Fibroblast of lung (primary cell): Measurements from ENCODE around the gene WNK2. TPM values are rescaled to one million over a fixed set of nuclear protein-coding genes. Genes with fewer than 3 reads are reported as not detected.

Source experiments
- DNase-seq, 2 donors: peaks; one replicate each; pipeline versions ENCODE4 v3.0.0 to v3.0.0-alpha.2; 2010; ENCODE audit warnings: low read depth in 2 of 2
- H2AFZ ChIP-seq: 2 replicates; pipeline ENCODE4 v1.5.1; 2012; ENCODE audit warnings: low read length, control low read depth, inconsistent platforms
- H3K27ac ChIP-seq: 2 replicates; pipeline ENCODE4 v1.5.1; 2011; ENCODE audit warnings: low read length, control low read depth; ENCODE audit not compliant: insufficient read depth
- H3K27me3 ChIP-seq: 2 replicates; pipeline ENCODE4 v1.5.1; 2011; ENCODE audit warnings: mild to moderate bottlenecking, low read length; ENCODE audit not compliant: control insufficient read depth, insufficient read depth
- H3K36me3 ChIP-seq: 2 replicates; pipeline ENCODE4 v1.5.1; 2011; ENCODE audit warnings: low read length; ENCODE audit not compliant: control insufficient read depth, insufficient read depth
- H3K4me1 ChIP-seq: 2 replicates; pipeline ENCODE4 v1.5.1; 2011; ENCODE audit warnings: low read length; ENCODE audit not compliant: control insufficient read depth, insufficient read depth; ENCODE audit errors: extremely low read depth
- H3K4me2 ChIP-seq: 2 replicates; pipeline ENCODE4 v1.5.1; 2011; ENCODE audit warnings: low read length, control low read depth; ENCODE audit not compliant: insufficient read depth; ENCODE audit errors: extremely low read depth
- H3K4me3 ChIP-seq, 4 experiments: fragments of 200-600 bp in 1 of 4; sonication (generic) in 1 of 4; replicated peaks in 1 of 4; 2 replicates each; pipeline ENCODE4 v1.5.1; 2011 to 2016; ENCODE audit warnings: low read length in 4 of 4, low read depth in 3 of 4, mild to moderate bottlenecking in 3 of 4, control low read depth in 2 of 4, inconsistent platforms in 1 of 4, mixed read lengths in 1 of 4; ENCODE audit not compliant: insufficient read depth in 1 of 4; ENCODE audit errors: control extremely low read depth in 1 of 4
- H3K79me2 ChIP-seq: 2 replicates; pipeline ENCODE4 v1.5.1; 2012; ENCODE audit warnings: mild to moderate bottlenecking, low read length, inconsistent platforms; ENCODE audit not compliant: control insufficient read depth, insufficient read depth
- H3K9ac ChIP-seq: 2 replicates; pipeline ENCODE4 v1.5.1; 2011; ENCODE audit warnings: mild to moderate bottlenecking, low read length, control low read depth; ENCODE audit not compliant: insufficient read depth
- H3K9me3 ChIP-seq: 2 replicates; pipeline ENCODE4 v1.5.1; 2012; ENCODE audit warnings: low read depth, low read length; ENCODE audit not compliant: control insufficient read depth, insufficient read depth
- H4K20me1 ChIP-seq: 2 replicates; pipeline ENCODE4 v1.5.1; 2011; ENCODE audit warnings: low read length; ENCODE audit not compliant: control insufficient read depth, insufficient read depth; ENCODE audit errors: extremely low read depth
- CTCF ChIP-seq, 2 donors: IDR thresholded peaks in 1 of 2; conservative IDR thresholded peaks in 1 of 2; 1 replicate in 1 of 2; 2 replicates in 1 of 2; pipeline ENCODE4 v1.5.1; 2011 to 2012; ENCODE audit warnings: low read length in 2 of 2, control low read depth in 1 of 2, inconsistent platforms in 1 of 2, low read depth in 1 of 2, mild to moderate bottlenecking in 1 of 2
- EZH2 ChIP-seq: IDR thresholded peaks from 2 replicates; pipeline ENCODE4 v1.5.1; 2012; ENCODE audit warnings: low read length, control low read depth, mild to moderate bottlenecking; ENCODE audit errors: missing control alignments
- polyA plus RNA-seq, 2 donors: library from polyadenylated mRNA; depleted of rRNA in 1 of 2; stranded (reverse) in 1 of 2; unstranded in 1 of 2; fragments of >200 nt; gene quantifications; 2 replicates each; pipeline ENCODE4 v1.2.1, GENCODE V29; 2011 to 2012; ENCODE audit warnings: missing spikeins in 1 of 2
- total RNA-seq: library from RNA; depleted of rRNA; stranded (reverse); fragments of >200 nt; gene quantifications from 2 replicates; pipeline ENCODE4 v1.2.1, GENCODE V29; 2014

The WNK2 gene
- total and polyA plus RNA-seq, 2 donors (not counting 1 experiment from before 2014, with no cell fraction given): not detected

DNA sequence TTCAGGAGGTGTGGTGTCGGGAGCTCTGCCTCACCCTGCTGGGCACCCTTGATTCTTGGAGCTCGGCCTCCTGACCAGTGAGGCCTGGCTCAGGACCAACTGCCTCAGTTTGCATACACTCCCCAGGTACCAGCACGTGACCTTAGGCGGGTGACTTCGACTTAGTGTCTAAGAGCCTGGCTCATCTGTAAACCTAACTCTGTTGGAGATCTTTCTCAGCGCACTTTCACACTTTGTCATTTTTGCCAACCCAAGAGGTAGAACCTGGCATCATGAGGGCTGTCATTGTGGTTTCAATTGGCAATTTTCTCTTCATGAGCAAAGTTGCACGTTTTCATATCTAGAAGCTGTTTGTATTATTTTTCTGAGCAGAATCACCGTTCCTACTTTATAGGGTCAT is 13.4 kb upstream of the WNK2 start:
- Histone ChIP-seq H2AFZ (no peak overlapping the region), H3K4me2 (no peak overlapping the region), H3K36me3 (no peaks in the 10 kb centered on the region), H3K27ac (no peak overlapping the region), H3K4me1 (no peaks in the 10 kb centered on the region), H3K9me3 (no peaks in the 10 kb centered on the region), H3K9ac (no peak overlapping the region), H3K4me3 (no peak overlapping the region), H3K79me2 (no peaks in the 10 kb centered on the region), H4K20me1 (no peaks in the 10 kb centered on the region), H3K27me3 (no peaks in the 10 kb centered on the region)
- TF ChIP-seq CTCF (conservative IDR thresholded peaks at IDR 0.05 in 1 of 2, IDR thresholded peaks at IDR 0.05 in 1 of 2; ENCODE audit: low read depth in 1 of 2, low read length in 2 of 2) (no peak), EZH2 (no peak)
- DNase-seq: no peak

DNA sequence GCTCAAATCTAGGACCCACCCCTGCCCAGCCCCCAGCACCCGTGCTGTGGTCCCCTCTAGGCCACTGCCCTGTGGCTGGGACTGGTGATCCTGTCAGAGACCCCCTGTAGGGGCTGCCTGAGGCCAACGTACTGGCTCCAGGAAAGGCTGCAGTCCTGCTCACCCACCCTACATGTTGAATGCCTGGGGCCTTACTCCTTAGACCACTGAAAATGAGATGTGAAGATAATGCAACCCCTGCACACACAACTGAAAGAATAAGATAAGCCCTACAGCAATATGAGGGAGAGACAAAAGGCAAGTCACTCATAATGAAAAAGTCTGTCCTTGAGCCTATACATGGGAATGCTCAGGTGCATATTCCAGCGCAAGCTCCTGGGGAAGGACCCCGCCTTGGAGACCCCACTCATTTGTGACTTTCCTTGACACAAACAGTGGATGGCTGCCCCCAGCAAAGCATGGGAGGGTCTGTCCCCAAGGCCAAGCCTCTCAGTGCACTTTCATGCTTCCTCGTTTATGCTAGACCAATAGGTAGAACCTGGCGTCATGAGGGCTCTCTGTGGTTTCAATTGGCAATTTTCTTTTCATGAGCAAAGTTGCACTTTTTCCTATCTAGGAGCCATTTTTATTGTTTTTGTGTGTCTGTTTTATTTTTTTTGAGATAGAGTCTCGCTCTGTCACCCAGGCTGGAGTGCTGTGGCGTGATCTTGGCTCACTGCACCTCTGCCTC is 12.5 kb upstream of the WNK2 start:
- no peaks in the 10 kb centered on the region for H3K27me3 ChIP-seq

GRCh38 chr9:93172666-93173364 is 11.1 kb upstream of the WNK2 start:
- no peaks in the 10 kb centered on the region for H3K27me3 ChIP-seq
- H3K36me3 ChIP-seq: no peaks in the 10 kb centered on the region
- H3K9me3 ChIP-seq: no peaks in the 10 kb centered on the region
- H3K27ac ChIP-seq: no peak overlapping the region
- H3K4me2 ChIP-seq: no peak overlapping the region
- H4K20me1 ChIP-seq: no peaks in the 10 kb centered on the region
- no peak for DNase-seq
- H2AFZ ChIP-seq: no peak overlapping the region
- no peaks in the 10 kb centered on the region for H3K79me2 ChIP-seq
- TF ChIP-seq CTCF (conservative IDR thresholded peaks at IDR 0.05 in 1 of 2, IDR thresholded peaks at IDR 0.05 in 1 of 2; ENCODE audit: low read depth in 1 of 2, low read length in 2 of 2) (no peak), EZH2 (no peak)
- H3K4me3 ChIP-seq: no peak overlapping the region
- H3K4me1 ChIP-seq: no peaks in the 10 kb centered on the region
- H3K9ac ChIP-seq: no peak overlapping the region

More for the DNA sequence above, 12.5 kb upstream of the WNK2 start:
- H2AFZ ChIP-seq: no peak overlapping the region
- no peak for TF ChIP-seq EZH2
- H3K4me2 ChIP-seq: no peak overlapping the region
- no peak for DNase-seq
- no peaks in the 10 kb centered on the region for H4K20me1 ChIP-seq
- no peaks in the 10 kb centered on the region for H3K4me1 ChIP-seq
- no peak overlapping the region for H3K27ac ChIP-seq
- no peak overlapping the region for H3K4me3 ChIP-seq
- H3K9me3 ChIP-seq: no peaks in the 10 kb centered on the region
- no peaks in the 10 kb centered on the region for H3K79me2 ChIP-seq
- H3K36me3 ChIP-seq: no peaks in the 10 kb centered on the region
- no peak overlapping the region for H3K9ac ChIP-seq
